OCI-LY3 (cell line): ENCODE measurements around the gene GADD45GIP1.

Experiments
- H2AFZ ChIP-seq: fragments of 200-600, 300-600 bp; shearing (Covaris generic); 2 replicates; pipeline ENCODE4 v1.6.0; 2014; ENCODE audit warnings: antibody characterized with exemption, low read depth, low read length
- H3K27ac ChIP-seq: fragments of 200-600, 300-600 bp; sonication (generic); 2 replicates; pipeline ENCODE4 v1.5.1; 2014; ENCODE audit warnings: mild to moderate bottlenecking, low read length, moderate library complexity, mixed read lengths
- H3K27me3 ChIP-seq: fragments of 200-600, 300-600 bp; sonication (generic); 2 replicates; pipeline ENCODE4 v1.6.1; 2014; ENCODE audit warnings: low read depth, low read length, mixed read lengths
- H3K36me3 ChIP-seq: fragments of 200-600, 300-600 bp; sonication (generic); replicated peaks from 2 replicates; pipeline ENCODE3; 2014; ENCODE audit warnings: low read depth, low read length, mixed read lengths
- H3K4me1 ChIP-seq: fragments of 300-600, 200-600 bp; sonication (generic); 2 replicates; pipeline ENCODE4 v1.6.1; 2014; ENCODE audit warnings: low read length, mixed read lengths
- H3K4me2 ChIP-seq: fragments of 200-600, 300-600 bp; sonication (generic); 2 replicates; pipeline ENCODE4 v1.6.1; 2014; ENCODE audit warnings: low read length, mixed read lengths
- H3K4me3 ChIP-seq: fragments of 300-600, 200-600 bp; sonication (generic); 2 replicates; pipeline ENCODE4 v1.5.1; 2014; ENCODE audit warnings: antibody characterized with exemption, mild to moderate bottlenecking, low read length, moderate library complexity
- H3K79me2 ChIP-seq: fragments of 300-600, 200-600 bp; shearing (Covaris generic); 2 replicates; pipeline ENCODE4 v1.6.1; 2014; ENCODE audit warnings: mild to moderate bottlenecking, low read length, mixed read lengths
- H3K9ac ChIP-seq: fragments of 300-600, 200-600 bp; shearing (Covaris generic); 2 replicates; pipeline ENCODE4 v1.6.0; 2014; ENCODE audit warnings: mild to moderate bottlenecking, low read length, moderate library complexity
- H3K9me3 ChIP-seq: fragments of 200-600, 300-600 bp; shearing (Covaris generic); 2 replicates; pipeline ENCODE4 v1.6.1; 2014; ENCODE audit warnings: low read length, mixed read lengths; ENCODE audit not compliant: insufficient read depth
- H4K20me1 ChIP-seq: fragments of 200-600, 300-600 bp; sonication (generic); 2 replicates; pipeline ENCODE4 v1.6.1; 2016; ENCODE audit warnings: low read length, mixed read lengths; ENCODE audit not compliant: insufficient read depth
- CTCF ChIP-seq: fragments of 200-600, 300-600 bp; sonication (generic); IDR thresholded peaks from 2 replicates; pipeline ENCODE4 v1.5.1; 2014; ENCODE audit warnings: antibody characterized with exemption, low read length, low read depth
- EZH2phosphoT487 ChIP-seq: fragments of 200-600 bp; shearing (Covaris generic); IDR thresholded peaks from 2 replicates; pipeline ENCODE4 v1.6.1; 2018; ENCODE audit warnings: antibody characterized with exemption, mixed run types, low read depth

The GADD45GIP1 gene

GRCh38 chr19:12943437-12944044 is 13.5 kb downstream of the GADD45GIP1 start:
- Histone ChIP-seq H3K4me1 (peaks cover 68% of the 10 kb centered on the region), H3K27me3 (no peaks in the 10 kb centered on the region), H3K9me3 (no peaks in the 10 kb centered on the region), H3K9ac (no peak overlapping the region), H3K4me2 (peak overlapping the region; percentile 29), H2AFZ (no peak overlapping the region), H3K79me2 (peaks cover 75% of the 10 kb centered on the region), H4K20me1 (peaks cover 39% of the 10 kb centered on the region), H3K4me3 (0 out of 2 replicates have a peak overlapping the region, but pooled peaks have one; percentile 10), H3K36me3 (peaks cover 82% of the 10 kb centered on the region), H3K27ac (peak overlapping the region; percentile 90)
- TF ChIP-seq EZH2phosphoT487, result no peak
- no peak for TF ChIP-seq CTCF

- H3K27ac ChIP-seq, result peak overlapping the region; percentile 88
- no peak overlapping the region for H2AFZ ChIP-seq
- H3K79me2 ChIP-seq, result peaks cover 51% of the 10 kb centered on the region
- H3K4me3 ChIP-seq, result peak overlapping the region; percentile 96
- H3K36me3 ChIP-seq, result peaks cover 59% of the 10 kb centered on the region
- H3K9me3 ChIP-seq, result no peaks in the 10 kb centered on the region
- no peak overlapping the region for H3K9ac ChIP-seq
- H3K4me2 ChIP-seq, result peak overlapping the region; percentile 98
- H3K27me3 ChIP-seq, result no peaks in the 10 kb centered on the region
- TF ChIP-seq EZH2phosphoT487 (no peak), CTCF (no peak)
- H4K20me1 ChIP-seq, result peaks cover 32% of the 10 kb centered on the region
- peaks cover 75% of the 10 kb centered on the region for H3K4me1 ChIP-seq
Measured at GRCh38 chr19:12940897-12941296, 16.1 kb downstream of the GADD45GIP1 start.

DNA sequence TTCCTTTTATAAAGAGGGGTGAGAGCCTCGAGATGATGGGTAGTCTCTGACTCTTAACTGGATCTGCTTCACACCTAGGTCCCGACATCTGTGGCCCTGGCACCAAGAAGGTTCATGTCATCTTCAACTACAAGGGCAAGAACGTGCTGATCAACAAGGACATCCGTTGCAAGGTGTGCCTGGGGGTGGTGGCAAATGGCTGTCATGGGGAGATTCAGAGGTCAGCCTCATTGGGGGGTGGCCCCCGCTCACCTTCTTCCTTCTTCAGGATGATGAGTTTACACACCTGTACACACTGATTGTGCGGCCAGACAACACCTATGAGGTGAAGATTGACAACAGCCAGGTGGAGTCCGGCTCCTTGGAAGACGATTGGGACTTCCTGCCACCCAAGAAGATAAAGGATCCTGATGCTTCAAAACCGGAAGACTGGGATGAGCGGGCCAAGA is 17.0 kb downstream of the GADD45GIP1 start:
- peaks cover 48% of the 10 kb centered on the region for H3K79me2 ChIP-seq
- TF ChIP-seq EZH2phosphoT487 (no peak), CTCF (no peak)
- peaks cover 32% of the 10 kb centered on the region for H4K20me1 ChIP-seq
- H3K4me1 ChIP-seq, result peaks cover 70% of the 10 kb centered on the region
- H3K4me2 ChIP-seq, result peak overlapping the region; percentile 98
- H3K9me3 ChIP-seq, result no peaks in the 10 kb centered on the region
- H3K4me3 ChIP-seq, result peak overlapping the region; percentile 96
- no peak overlapping the region for H2AFZ ChIP-seq
- H3K27me3 ChIP-seq, result no peaks in the 10 kb centered on the region
- H3K36me3 ChIP-seq, result peaks cover 54% of the 10 kb centered on the region
- peak overlapping the region; percentile 100 for H3K9ac ChIP-seq
- H3K27ac ChIP-seq, result peak overlapping the region; percentile 88

- no peak overlapping the region for H2AFZ ChIP-seq
- H3K9me3 ChIP-seq, result no peaks in the 10 kb centered on the region
- peaks cover 32% of the 10 kb centered on the region for H4K20me1 ChIP-seq
- H3K4me2 ChIP-seq, result peak overlapping the region; percentile 98
- H3K4me3 ChIP-seq, result peak overlapping the region; percentile 96
- peak overlapping the region; percentile 88 for H3K27ac ChIP-seq
- no peaks in the 10 kb centered on the region for H3K27me3 ChIP-seq
- peaks cover 44% of the 10 kb centered on the region for H3K36me3 ChIP-seq
- H3K4me1 ChIP-seq, result peaks cover 64% of the 10 kb centered on the region
- peak overlapping the region; percentile 100 for H3K9ac ChIP-seq
- no peak for TF ChIP-seq EZH2phosphoT487
- no peak for TF ChIP-seq CTCF
- peaks cover 48% of the 10 kb centered on the region for H3K79me2 ChIP-seq
Measured at GRCh38 chr19:12938779-12939601, 18.0 kb downstream of the GADD45GIP1 start.
